Left lung (tissue), 10 donors: ENCODE data around the gene E2F7. TPM values are rescaled to one million over a fixed set of nuclear protein-coding genes. Genes with fewer than 3 reads are reported as not detected.
A peak's percentile ranks its signal among the peaks of the same experiment; 100 is the strongest.

Experiments used
- ATAC-seq: fragments of 200-7000 bp; cut with Tn5 transposase; one replicate; pipeline ENCODE4 v1.9.1; 2020; ENCODE audit warnings: moderate library complexity
- DNase-seq, 4 donors: peaks; one replicate each; pipeline ENCODE4 v3.0.0-alpha.2; 2013 to 2020
- H3K27ac ChIP-seq, 2 donors: fragments of 200-600 bp; sonication (generic) in 1 of 2; one replicate each; pipeline versions ENCODE4 v1.5.0 to v1.8.0; 2020 to 2021
- H3K27me3 ChIP-seq, 2 donors: fragments of 200-600 bp; sonication (generic) in 1 of 2; one replicate each; pipeline versions ENCODE4 v1.5.0 to v1.8.0; 2020 to 2021
- H3K36me3 ChIP-seq, 2 donors: fragments of 200-600 bp; sonication (generic) in 1 of 2; one replicate each; pipeline versions ENCODE4 v1.5.0 to v1.8.0; 2020 to 2021
- H3K4me1 ChIP-seq, 2 donors: fragments of 200-600 bp; one replicate each; pipeline ENCODE4 v1.8.0; 2021
- H3K4me3 ChIP-seq, 2 donors: fragments of 200-600 bp; sonication (generic) in 1 of 2; one replicate each; pipeline versions ENCODE4 v1.5.0 to v1.8.0; 2020 to 2021; ENCODE audit warnings: mild to moderate bottlenecking in 1 of 2
- H3K9me3 ChIP-seq, 2 donors: fragments of 200-600 bp; sonication (generic) in 1 of 2; one replicate each; pipeline versions ENCODE4 v1.5.0 to v1.8.0; 2020 to 2021
- CTCF ChIP-seq, 2 donors: fragments of 200-600 bp; sonication (generic) in 1 of 2; IDR thresholded peaks; one replicate each; pipeline versions ENCODE4 v1.5.0 to v1.8.0; 2021; ENCODE audit warnings: antibody characterized with exemption in 2 of 2
- intact Hi-C, 2 donors: fragments of 100-400 bp; cut with DNase I; formaldehyde crosslinking; loops; one replicate each; pipeline versions ENCODE4 v1.11.2 to v1.14.2; 2022
- polyA plus RNA-seq, 6 donors: library from polyadenylated mRNA; unstranded; fragments of 120-200 nt; gene quantifications; one replicate each; pipeline ENCODE4 v1.2.1, GENCODE V29; 2013; ENCODE audit not compliant: insufficient read length in 6 of 6
- total RNA-seq, 2 donors: library from RNA; stranded (reverse); fragmentation: NEBNext Ultra II Directional; extraction: Animal tissue kit (Norgen Biotek cat#: 25700); gene quantifications; one replicate each; pipeline ENCODE4 v1.2.1, GENCODE V29; 2021
- donor health status: DM: no; HTN: yes; CAD: no.
- donor health status: DM: no; HTN: no; CAD: no.

Gene E2F7
- total and polyA plus RNA-seq, 8 donors: 1.7 to 10.9 (median 6.8) TPM

GRCh38 chr12:77010691-77011548 is 54.4 kb downstream of the E2F7 start:
- Histone ChIP-seq H3K9me3 (no peaks in the 10 kb centered on the region), H3K4me3 (no peak overlapping the region), H3K27me3 (no peaks in the 10 kb centered on the region), H3K36me3 (no peaks in the 10 kb centered on the region), H3K27ac (no peak overlapping the region), H3K4me1 (no peaks in the 10 kb centered on the region)
- intact Hi-C loops: loop anchor here in 1 of 2 donors (5.0 kb wide), 1 partner anchor 389 kb away; no protein-coding TSS in a partner anchor
- peak; percentile 88 to 94 for TF ChIP-seq CTCF (IDR thresholded peaks at IDR 0.05)
- peak; percentile 70 to 84 (median 79) for DNase-seq
- peak; percentile 93 for ATAC-seq

GRCh38 chr12:77007476-77007875 is 57.9 kb downstream of the E2F7 start:
- no peak for ATAC-seq

GRCh38 chr12:77005611-77006098 is 59.7 kb downstream of the E2F7 start:
- ATAC-seq (no peak), DNase-seq (no peak)
- H3K27ac ChIP-seq: no peak overlapping the region
- no peaks in the 10 kb centered on the region for H3K4me1 ChIP-seq
- TF ChIP-seq CTCF (IDR thresholded peaks at IDR 0.05): no peak
- H3K4me3 ChIP-seq: no peak overlapping the region
- intact Hi-C loops: loop anchor here in 1 of 2 donors (10.0 kb wide), 1 partner anchor 381 kb away; no protein-coding TSS in a partner anchor
- H3K27me3 ChIP-seq: no peaks in the 10 kb centered on the region
- no peaks in the 10 kb centered on the region for H3K9me3 ChIP-seq
- H3K36me3 ChIP-seq: no peaks in the 10 kb centered on the region

More at GRCh38 chr12:77007476-77007875, 57.9 kb downstream of the E2F7 start:
- Histone ChIP-seq H3K36me3 (no peaks in the 10 kb centered on the region), H3K9me3 (no peaks in the 10 kb centered on the region), H3K27ac (no peak overlapping the region), H3K27me3 (no peaks in the 10 kb centered on the region), H3K4me1 (no peaks in the 10 kb centered on the region), H3K4me3 (no peak overlapping the region)
- DNase-seq: no peak
- intact Hi-C loops: loop anchor here in 1 of 2 donors (10.0 kb wide), 1 partner anchor 383 kb away; no protein-coding TSS in a partner anchor
- no peak for TF ChIP-seq CTCF (IDR thresholded peaks at IDR 0.05)

GRCh38 chr12:77003914-77004313 is 61.5 kb downstream of the E2F7 start:
- Histone ChIP-seq H3K4me1 (no peaks in the 10 kb centered on the region), H3K4me3 (no peak overlapping the region), H3K9me3 (no peaks in the 10 kb centered on the region), H3K36me3 (no peaks in the 10 kb centered on the region), H3K27me3 (no peaks in the 10 kb centered on the region), H3K27ac (no peak overlapping the region)
- intact Hi-C loops: loop anchor here in 1 of 2 donors (10.0 kb wide), 1 partner anchor 379 kb away; no protein-coding TSS in a partner anchor
- no peak for ATAC-seq
- no peak for TF ChIP-seq CTCF (IDR thresholded peaks at IDR 0.05)
- DNase-seq: no peak

GRCh38 chr12:77003246-77003645 is 62.1 kb downstream of the E2F7 start:
- Histone ChIP-seq H3K36me3 (no peaks in the 10 kb centered on the region), H3K4me3 (no peak overlapping the region), H3K27ac (no peak overlapping the region), H3K4me1 (no peaks in the 10 kb centered on the region), H3K27me3 (no peaks in the 10 kb centered on the region), H3K9me3 (no peaks in the 10 kb centered on the region)
- ATAC-seq: no peak
- DNase-seq: no peak
- no peak for TF ChIP-seq CTCF (IDR thresholded peaks at IDR 0.05)
- intact Hi-C loops: loop anchor here in 1 of 2 donors (10.0 kb wide), 1 partner anchor 378 kb away; no protein-coding TSS in a partner anchor
